HepG2 (cell line): ENCODE measurements around the gene FOXR1. TPM values are rescaled to one million over a fixed set of nuclear protein-coding genes. Genes with fewer than 3 reads are reported as not detected.
A peak's percentile ranks its signal among the peaks of the same experiment; 100 is the strongest.

Experiments
- FUBP1 ChIP-seq: sonication (generic); formaldehyde crosslinking; IDR thresholded peaks from 2 replicates; pipeline ENCODE4 v1.5.1; 2020; ENCODE audit warnings: missing genetic modification reagents, mild to moderate bottlenecking, borderline replicate concordance
- HBP1 ChIP-seq: IDR thresholded peaks from 2 replicates; pipeline ENCODE4 v1.6.1; 2016; ENCODE audit warnings: low read depth, control low read depth
- HDAC1 ChIP-seq: sonication (generic); formaldehyde crosslinking; IDR thresholded peaks from 2 replicates; pipeline ENCODE4 v1.5.1; 2020; ENCODE audit warnings: mild to moderate bottlenecking, missing genetic modification reagents
- HDAC2 ChIP-seq: sonication (generic); formaldehyde crosslinking; IDR thresholded peaks from 2 replicates; pipeline ENCODE4 v1.4.0; 2020; ENCODE audit warnings: missing genetic modification reagents
- IRF2 ChIP-seq: IDR thresholded peaks from 2 replicates; pipeline ENCODE4 v1.6.1; 2018; ENCODE audit warnings: missing genetic modification reagents, missing compliant biosample characterization
- JUND ChIP-seq: sonication (generic); formaldehyde crosslinking; IDR thresholded peaks from 2 replicates; pipeline ENCODE4 v1.8.0; 2022; ENCODE audit warnings: mild to moderate bottlenecking, missing genetic modification reagents
- PBX2 ChIP-seq: IDR thresholded peaks from 2 replicates; pipeline ENCODE4 v1.6.1; 2016; ENCODE audit warnings: control low read depth
- SRY ChIP-seq: sonication (generic); formaldehyde crosslinking; IDR thresholded peaks from 2 replicates; pipeline ENCODE4 v1.8.0; 2022; ENCODE audit warnings: mild to moderate bottlenecking, missing genetic modification reagents
- THAP11 ChIP-seq: IDR thresholded peaks from 2 replicates; pipeline ENCODE4 v1.6.1; 2016; ENCODE audit warnings: missing biosample characterization, missing genetic modification reagents
- TOE1 ChIP-seq: sonication (generic); formaldehyde crosslinking; IDR thresholded peaks from 2 replicates; pipeline ENCODE4 v1.4.0; 2020; ENCODE audit warnings: mild to moderate bottlenecking, missing genetic modification reagents
- ZBED4 ChIP-seq: sonication (generic); formaldehyde crosslinking; IDR thresholded peaks from 2 replicates; pipeline ENCODE4 v1.4.0; 2020; ENCODE audit warnings: missing genetic modification reagents, borderline replicate concordance
- ZIK1 ChIP-seq: sonication (generic); formaldehyde crosslinking; IDR thresholded peaks from 2 replicates; pipeline ENCODE4 v1.5.0; 2020; ENCODE audit warnings: mild to moderate bottlenecking, low read depth, missing genetic modification reagents, borderline replicate concordance
- ZKSCAN1 ChIP-seq: fragments of 150-350 bp; IDR thresholded peaks from 2 replicates; pipeline ENCODE4 v1.6.1; 2014; ENCODE audit warnings: low read length
- ZKSCAN8 ChIP-seq: IDR thresholded peaks from 2 replicates; pipeline ENCODE4 v1.6.1; 2016; ENCODE audit warnings: borderline replicate concordance, missing genetic modification reagents, missing compliant biosample characterization
- ZNF367 ChIP-seq: sonication (generic); formaldehyde crosslinking; IDR thresholded peaks from 2 replicates; pipeline ENCODE4 v1.4.0; 2020; ENCODE audit warnings: missing genetic modification reagents, borderline replicate concordance
- ZNF710 ChIP-seq: sonication (generic); formaldehyde crosslinking; IDR thresholded peaks from 2 replicates; pipeline ENCODE4 v1.5.0; 2020; ENCODE audit warnings: mild to moderate bottlenecking, missing genetic modification reagents, borderline replicate concordance
- ZNF772 ChIP-seq: sonication (generic); formaldehyde crosslinking; IDR thresholded peaks from 2 replicates; pipeline ENCODE4 v1.5.0; 2020; ENCODE audit warnings: mild to moderate bottlenecking, missing genetic modification reagents
- ZSCAN12 ChIP-seq: sonication (generic); formaldehyde crosslinking; IDR thresholded peaks from 2 replicates; pipeline ENCODE4 v1.9.0; 2021; ENCODE audit warnings: mild to moderate bottlenecking, missing genetic modification reagents
- polyA plus RNA-seq, 8 experiments: library from polyadenylated mRNA; depleted of rRNA in 3 of 8; stranded (reverse) in 7 of 8; unstranded in 1 of 8; fragments of >200 nt; fragmentation: Illumina TruSeq in 4 of 8; extraction: Trizol in 4 of 8; gene quantifications; 2 replicates each; pipeline versions ENCODE4 v1.2.1 to v1.2.3, GENCODE V29; 2011 to 2016; ENCODE audit warnings: low read depth in 4 of 8, missing spikeins in 1 of 8, mixed read lengths in 1 of 8; ENCODE audit not compliant: insufficient read depth in 1 of 8
- total RNA-seq, 5 experiments: library from RNA; depleted of rRNA; stranded (reverse); fragments of >200 nt; fragmentation: Illumina TruSeq; extraction: Trizol; gene quantifications; 2 replicates each; pipeline ENCODE4 v1.2.3, GENCODE V29; 2016; ENCODE audit warnings: low read depth in 1 of 5

The FOXR1 gene
- total and polyA plus RNA-seq, 2 of the 13 experiments (the other 11 are each of a cell fraction or from before 2014, with no cell fraction given): not detected

GRCh38 chr11:118928101-118928869 lies 43.3 kb upstream of the FOXR1 start (continued):
- peak; percentile 14; the same call in 1 of the 2 replicates for TF ChIP-seq ZBED4
- TF ChIP-seq PBX2 (CRISPR knock-in tag): peak; percentile 95
- TF ChIP-seq HDAC1: peak; percentile 70
- no peak for TF ChIP-seq ZKSCAN8 (CRISPR knock-in tag)
- TF ChIP-seq ZNF772 (CRISPR knock-in tag): 0 out of 2 replicates have a peak, but pooled peaks have one; percentile 43
- TF ChIP-seq ZKSCAN1: peak; percentile 9; the same call in 1 of the 2 replicates
- 0 out of 2 replicates have a peak, but pooled peaks have one; percentile 46 for TF ChIP-seq ZIK1
- 0 out of 2 replicates have a peak, but pooled peaks have one; percentile 48 for TF ChIP-seq ZNF710
- TF ChIP-seq SRY (CRISPR knock-in tag): peak; percentile 76; the same call in 1 of the 2 replicates
- peak; percentile 30; the same call in 1 of the 2 replicates for TF ChIP-seq IRF2 (CRISPR knock-in tag)
- TF ChIP-seq THAP11 (CRISPR knock-in tag): peak; percentile 37; the same call in 1 of the 2 replicates
- no peak for TF ChIP-seq ZSCAN12
- TF ChIP-seq JUND (CRISPR knock-in tag): peak; percentile 33; the same call in 1 of the 2 replicates
- no peak for TF ChIP-seq ZNF367 (CRISPR knock-in tag)
- peak; percentile 25; the same call in 1 of the 2 replicates for TF ChIP-seq HDAC2
- no peak for TF ChIP-seq FUBP1 (CRISPR knock-in tag)
- peak; percentile 64; the same call in 1 of the 2 replicates for TF ChIP-seq HBP1 (CRISPR knock-in tag)
- no peak for TF ChIP-seq TOE1 (CRISPR knock-in tag)
